ENCODE data around the gene LPIN3. TPM values are rescaled to one million over a fixed set of nuclear protein-coding genes. Genes with fewer than 3 reads are reported as not detected.

LPIN3 gene
- polyA plus RNA-seq, 3 donors from 2014 or later: 0.04 TPM; not detected in 2

DNA sequence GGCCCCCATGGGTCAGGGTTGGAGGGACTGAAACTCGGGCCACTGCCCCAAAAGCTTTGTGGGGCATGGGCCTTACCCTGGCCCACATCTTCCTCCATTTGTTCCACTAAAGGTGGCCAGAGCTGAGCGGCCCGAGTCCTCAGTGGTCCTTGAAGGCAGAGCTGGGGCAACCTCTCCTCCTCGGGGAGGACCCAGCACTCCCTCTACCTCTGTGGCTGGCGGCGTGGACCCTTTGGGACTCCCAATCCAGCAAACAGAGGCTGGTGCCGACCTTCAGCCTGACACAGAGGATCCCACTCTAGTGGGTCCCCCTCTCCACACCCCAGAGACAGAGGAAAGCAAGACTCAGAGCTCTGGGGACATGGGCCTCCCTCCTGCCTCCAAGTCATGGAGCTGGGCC lies 9.3 kb downstream of the LPIN3 start:
- no peaks in the 10 kb centered on the region for H3K36me3 Mint-ChIP-seq

DNA sequence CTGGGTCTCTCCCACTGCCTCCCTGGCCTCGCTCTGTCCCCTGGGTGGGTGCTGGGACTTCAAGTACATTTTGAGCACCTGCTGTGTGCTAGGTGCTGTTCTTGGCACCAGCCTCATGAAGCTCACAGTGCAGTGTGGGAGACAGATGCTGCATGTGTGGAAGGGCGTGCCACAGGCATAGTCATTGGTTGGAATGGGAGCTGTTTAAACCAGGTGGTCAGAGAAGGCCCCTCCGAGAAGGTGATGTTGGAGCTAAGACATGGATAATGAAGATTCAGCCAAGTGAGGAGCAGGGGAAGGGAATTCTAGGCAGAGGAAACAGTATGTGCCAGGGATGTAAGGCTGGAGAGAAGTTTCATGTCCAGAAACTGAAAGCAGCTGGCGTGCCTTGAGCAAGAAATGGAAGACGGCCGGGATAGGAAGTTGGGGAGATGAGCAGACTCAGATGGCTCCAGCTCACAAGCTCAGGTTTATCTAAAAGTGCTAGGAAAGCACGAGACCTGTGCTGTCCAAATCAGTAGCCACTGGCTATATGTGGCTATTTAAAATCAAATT lies 9.9 kb downstream of the LPIN3 start:
- no peak overlapping the region for H3K4me3 Mint-ChIP-seq
- H3K27ac Mint-ChIP-seq: no peak overlapping the region
- no peak for DNase-seq
- peaks cover 2 to 3% (median 2%) of the 10 kb centered on the region in 3 donors for H3K27me3 Mint-ChIP-seq (ENCODE audit: low read depth in 3 of 3)
- H3K4me1 Mint-ChIP-seq: no peaks in the 10 kb centered on the region
- H3K36me3 Mint-ChIP-seq: no peaks in the 10 kb centered on the region
- H3K9me3 Mint-ChIP-seq: no peaks in the 10 kb centered on the region

More for the DNA sequence above, 9.3 kb downstream of the LPIN3 start:
- H3K9me3 Mint-ChIP-seq: no peaks in the 10 kb centered on the region
- no peak for DNase-seq
- H3K27ac Mint-ChIP-seq: no peak overlapping the region
- H3K4me3 Mint-ChIP-seq: no peak overlapping the region
- H3K4me1 Mint-ChIP-seq: no peaks in the 10 kb centered on the region
- H3K27me3 Mint-ChIP-seq (ENCODE audit: low read depth in 3 of 3): peaks cover 2 to 3% (median 2%) of the 10 kb centered on the region in 3 donors

GRCh38 chr20:41352106-41352505 lies 11.5 kb downstream of the LPIN3 start:
- Mint-ChIP-seq H3K4me1 (no peaks in the 10 kb centered on the region), H3K9me3 (no peaks in the 10 kb centered on the region), H3K27ac (no peak overlapping the region), H3K4me3 (no peak overlapping the region), H3K27me3 (ENCODE audit: low read depth in 3 of 3) (peaks cover 2 to 3% (median 2%) of the 10 kb centered on the region in 3 donors), H3K36me3 (no peaks in the 10 kb centered on the region)
- DNase-seq: no peak

GRCh38 chr20:41352666-41353065 lies 12.0 kb downstream of the LPIN3 start:
- no peaks in the 10 kb centered on the region for H3K36me3 Mint-ChIP-seq
- DNase-seq: no peak
- no peaks in the 10 kb centered on the region for H3K4me1 Mint-ChIP-seq
- H3K4me3 Mint-ChIP-seq: no peak overlapping the region
- no peak overlapping the region for H3K27ac Mint-ChIP-seq
- H3K9me3 Mint-ChIP-seq: no peaks in the 10 kb centered on the region
- peaks cover 2 to 3% (median 2%) of the 10 kb centered on the region in 3 donors for H3K27me3 Mint-ChIP-seq (ENCODE audit: low read depth in 3 of 3)

GRCh38 chr20:41353530-41353929 lies 12.9 kb downstream of the LPIN3 start:
- no peak for DNase-seq
- no peaks in the 10 kb centered on the region for H3K4me1 Mint-ChIP-seq
- H3K36me3 Mint-ChIP-seq: no peaks in the 10 kb centered on the region
- peaks cover 0 to 3% (median 0%) of the 10 kb centered on the region in 3 donors for H3K27me3 Mint-ChIP-seq (ENCODE audit: low read depth in 3 of 3)
- no peak overlapping the region for H3K27ac Mint-ChIP-seq
- no peak overlapping the region for H3K4me3 Mint-ChIP-seq
- H3K9me3 Mint-ChIP-seq: no peaks in the 10 kb centered on the region

GRCh38 chr20:41355192-41355591 lies 14.6 kb downstream of the LPIN3 start:
- no peak for DNase-seq
- H3K27me3 Mint-ChIP-seq (ENCODE audit: low read depth in 3 of 3): peaks cover 0 to 4% (median 0%) of the 10 kb centered on the region in 3 donors
- no peaks in the 10 kb centered on the region for H3K36me3 Mint-ChIP-seq
- no peak overlapping the region for H3K27ac Mint-ChIP-seq
- H3K4me1 Mint-ChIP-seq: no peaks in the 10 kb centered on the region
- H3K4me3 Mint-ChIP-seq: no peak overlapping the region
- H3K9me3 Mint-ChIP-seq: no peaks in the 10 kb centered on the region

GRCh38 chr20:41355598-41356203 lies 15.1 kb downstream of the LPIN3 start:
- no peaks in the 10 kb centered on the region for H3K9me3 Mint-ChIP-seq
- peaks cover 0 to 4% (median 0%) of the 10 kb centered on the region in 3 donors for H3K27me3 Mint-ChIP-seq (ENCODE audit: low read depth in 3 of 3)
- no peak overlapping the region for H3K4me3 Mint-ChIP-seq
- no peaks in the 10 kb centered on the region for H3K4me1 Mint-ChIP-seq
- H3K36me3 Mint-ChIP-seq: no peaks in the 10 kb centered on the region
- DNase-seq: no peak
- no peak overlapping the region for H3K27ac Mint-ChIP-seq

DNA sequence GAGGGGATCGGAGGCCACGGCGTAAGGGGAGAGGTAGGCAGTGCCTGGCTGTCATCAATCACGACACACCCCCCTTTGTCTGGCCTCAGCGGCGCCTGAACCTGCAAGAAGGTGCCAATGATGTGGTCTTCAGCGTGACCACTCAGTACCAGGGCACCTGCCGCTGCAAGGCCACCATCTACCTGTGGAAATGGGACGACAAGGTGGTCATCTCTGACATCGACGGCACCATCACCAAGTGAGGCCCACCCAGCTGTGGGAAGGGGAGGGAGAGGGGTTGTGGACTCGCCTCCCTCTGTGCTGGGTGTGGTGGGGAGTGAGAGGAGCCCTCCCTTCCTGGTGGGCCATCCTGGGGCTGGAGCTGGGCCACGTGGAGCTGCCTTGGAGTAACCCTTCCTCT lies 16.3 kb downstream of the LPIN3 start:
- Mint-ChIP-seq H3K4me1 (no peaks in the 10 kb centered on the region), H3K4me3 (no peak overlapping the region), H3K27me3 (ENCODE audit: low read depth in 3 of 3) (peaks cover 0 to 4% (median 0%) of the 10 kb centered on the region in 3 donors)

GRCh38 chr20:41357424-41358163 lies 17.0 kb downstream of the LPIN3 start:
- H3K36me3 Mint-ChIP-seq: no peaks in the 10 kb centered on the region
- H3K27me3 Mint-ChIP-seq (ENCODE audit: low read depth in 3 of 3): peaks cover 0 to 4% (median 0%) of the 10 kb centered on the region in 3 donors
- no peak for DNase-seq
- H3K4me3 Mint-ChIP-seq: no peak overlapping the region
- no peaks in the 10 kb centered on the region for H3K9me3 Mint-ChIP-seq
- no peaks in the 10 kb centered on the region for H3K4me1 Mint-ChIP-seq
- no peak overlapping the region for H3K27ac Mint-ChIP-seq

More for the DNA sequence above, 16.3 kb downstream of the LPIN3 start:
- no peak for DNase-seq
- no peak overlapping the region for H3K27ac Mint-ChIP-seq
- H3K9me3 Mint-ChIP-seq: no peaks in the 10 kb centered on the region
- H3K36me3 Mint-ChIP-seq: no peaks in the 10 kb centered on the region

DNA sequence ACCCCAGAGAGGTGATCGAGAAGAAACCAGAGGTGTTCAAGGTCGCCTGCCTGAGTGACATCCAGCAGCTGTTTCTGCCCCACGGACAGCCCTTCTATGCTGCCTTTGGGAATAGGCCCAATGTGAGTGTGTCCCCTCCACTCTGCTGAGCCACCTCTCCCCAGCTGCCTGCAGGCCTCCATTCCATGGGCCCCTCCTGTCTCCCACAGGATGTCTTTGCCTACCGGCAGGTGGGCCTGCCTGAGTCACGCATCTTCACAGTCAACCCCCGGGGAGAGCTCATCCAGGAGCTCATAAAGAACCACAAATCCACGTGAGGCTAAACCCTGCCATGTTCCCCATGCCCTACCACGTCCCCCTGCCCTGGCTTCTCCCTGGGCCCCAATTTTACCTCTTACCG lies 17.6 kb downstream of the LPIN3 start:
- H3K27me3 Mint-ChIP-seq (ENCODE audit: low read depth in 3 of 3): peaks cover 0 to 4% (median 0%) of the 10 kb centered on the region in 3 donors
- H3K27ac Mint-ChIP-seq: no peak overlapping the region
- H3K4me3 Mint-ChIP-seq: no peak overlapping the region
- H3K4me1 Mint-ChIP-seq: no peaks in the 10 kb centered on the region
- DNase-seq: no peak
- no peaks in the 10 kb centered on the region for H3K36me3 Mint-ChIP-seq
- no peaks in the 10 kb centered on the region for H3K9me3 Mint-ChIP-seq

DNA sequence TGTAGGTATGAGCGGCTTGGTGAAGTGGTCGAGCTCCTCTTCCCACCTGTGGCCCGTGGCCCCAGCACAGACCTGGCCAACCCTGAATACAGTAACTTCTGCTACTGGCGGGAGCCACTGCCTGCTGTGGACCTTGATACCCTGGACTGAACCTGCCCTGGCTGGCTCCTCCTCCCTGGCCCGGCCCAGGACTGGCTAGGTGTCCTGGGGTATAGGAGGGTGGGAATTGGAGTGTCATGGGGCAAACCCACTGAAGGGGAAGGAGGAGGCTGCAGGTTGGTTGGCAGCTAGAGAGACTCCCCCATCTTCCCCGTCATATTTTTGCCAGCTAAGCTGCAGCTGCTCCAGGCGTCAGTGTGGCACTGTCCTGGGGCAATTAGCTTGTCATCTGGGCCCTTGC lies 18.1 kb downstream of the LPIN3 start:
- Mint-ChIP-seq H3K27ac (no peak overlapping the region), H3K4me3 (no peak overlapping the region), H3K9me3 (no peaks in the 10 kb centered on the region), H3K27me3 (ENCODE audit: low read depth in 3 of 3) (peaks cover 0 to 4% (median 0%) of the 10 kb centered on the region in 3 donors), H3K36me3 (no peaks in the 10 kb centered on the region), H3K4me1 (no peaks in the 10 kb centered on the region)
- no peak for DNase-seq

GRCh38 chr20:41359541-41360011 lies 19.0 kb downstream of the LPIN3 start:
- no peak overlapping the region for H3K27ac Mint-ChIP-seq
- peaks cover 0 to 3% (median 0%) of the 10 kb centered on the region in 3 donors for H3K27me3 Mint-ChIP-seq (ENCODE audit: low read depth in 3 of 3)
- H3K4me3 Mint-ChIP-seq: no peak overlapping the region
- no peaks in the 10 kb centered on the region for H3K36me3 Mint-ChIP-seq
- no peaks in the 10 kb centered on the region for H3K9me3 Mint-ChIP-seq
- no peak for DNase-seq
- H3K4me1 Mint-ChIP-seq: no peaks in the 10 kb centered on the region

GRCh38 chr20:41360831-41361756 lies 20.5 kb downstream of the LPIN3 start:
- H3K4me1 Mint-ChIP-seq: no peaks in the 10 kb centered on the region
- no peak for DNase-seq
- H3K27me3 Mint-ChIP-seq (ENCODE audit: low read depth in 3 of 3): peaks cover 2 to 4% (median 3%) of the 10 kb centered on the region in 3 donors
- H3K36me3 Mint-ChIP-seq: no peaks in the 10 kb centered on the region
- no peaks in the 10 kb centered on the region for H3K9me3 Mint-ChIP-seq
- no peak overlapping the region for H3K27ac Mint-ChIP-seq
- H3K4me3 Mint-ChIP-seq: no peak overlapping the region

Measured in immature natural killer cell (primary cell).